ENCODE data around the gene HAND1. TPM values are rescaled to one million over a fixed set of nuclear protein-coding genes. Genes with fewer than 3 reads are reported as not detected.

HAND1 gene
- polyA plus RNA-seq, 3 donors from 2014 or later: not detected

GRCh38 chr5:154428208-154428607 is 49.8 kb downstream of the HAND1 start:
- peaks cover 3 to 16% (median 7%) of the 10 kb centered on the region in 3 donors for H3K36me3 Mint-ChIP-seq
- H3K4me1 Mint-ChIP-seq: peaks cover 20 to 23% of the 10 kb centered on the region in 2 donors
- H3K4me3 Mint-ChIP-seq: no peak overlapping the region
- H3K9me3 Mint-ChIP-seq: no peaks in the 10 kb centered on the region
- no peak overlapping the region for H3K27ac Mint-ChIP-seq
- DNase-seq: no peak
- peaks cover 0 to 3% (median 0%) of the 10 kb centered on the region in 3 donors for H3K27me3 Mint-ChIP-seq (ENCODE audit: low read depth in 3 of 3)

Other genes starting within 250 kb of the HAND1 start
- gene SAP30L, start 32.2 kb downstream of the HAND1 start, polyA plus RNA-seq: 10 to 100 TPM; 20.6 to 45.3 (median 27.1) TPM

All from immature natural killer cell (primary cell).